AG08395 (cell line): ENCODE measurements around the gene FOXB1.

Experiments used
- DNase-seq: peaks from one replicate; pipeline ENCODE4 v3.0.0; 2012; ENCODE audit warnings: mixed read lengths, low spot score

The FOXB1 gene

DNA sequence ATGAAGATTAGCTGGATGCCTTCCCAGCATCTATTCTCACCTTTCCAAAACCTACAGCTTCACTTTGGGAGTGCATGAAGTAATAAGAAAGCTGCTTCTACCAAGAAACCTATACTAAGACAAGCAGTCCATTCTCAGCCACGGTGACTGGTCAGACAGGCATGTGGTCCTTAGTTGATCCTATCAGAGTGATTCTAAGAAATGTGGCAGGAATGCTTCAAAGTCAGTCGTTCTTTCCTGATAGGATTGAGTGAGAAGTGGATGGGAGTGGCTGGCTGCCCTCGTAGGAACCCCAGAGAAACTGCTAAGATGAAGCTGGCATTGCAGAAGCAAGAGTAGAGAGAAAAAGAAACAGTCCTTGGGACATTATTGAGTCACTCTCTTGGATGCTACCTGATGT, 16.6 kb downstream of the FOXB1 start:
- no peak for DNase-seq

GRCh38 chr15:60021589-60022378, 17.7 kb downstream of the FOXB1 start:
- DNase-seq = no peak

DNA sequence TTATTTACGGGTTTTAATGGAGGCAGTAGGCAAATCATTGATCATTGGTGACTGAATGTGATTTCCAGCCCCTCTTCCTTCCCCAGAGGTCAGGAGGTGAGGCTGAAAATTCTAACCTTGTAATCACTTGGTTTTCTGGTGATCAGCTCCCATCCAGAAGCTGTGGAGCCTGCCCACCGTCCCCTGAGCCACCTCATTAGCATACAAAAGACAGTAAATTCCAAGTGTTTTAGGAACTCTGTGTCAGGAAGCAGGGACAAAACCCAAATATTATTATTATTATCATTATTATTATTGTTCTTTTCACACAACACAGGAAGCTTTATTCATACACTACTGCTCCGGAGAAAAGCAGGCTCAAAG, 18.2 kb downstream of the FOXB1 start:
- no peak for DNase-seq

DNA sequence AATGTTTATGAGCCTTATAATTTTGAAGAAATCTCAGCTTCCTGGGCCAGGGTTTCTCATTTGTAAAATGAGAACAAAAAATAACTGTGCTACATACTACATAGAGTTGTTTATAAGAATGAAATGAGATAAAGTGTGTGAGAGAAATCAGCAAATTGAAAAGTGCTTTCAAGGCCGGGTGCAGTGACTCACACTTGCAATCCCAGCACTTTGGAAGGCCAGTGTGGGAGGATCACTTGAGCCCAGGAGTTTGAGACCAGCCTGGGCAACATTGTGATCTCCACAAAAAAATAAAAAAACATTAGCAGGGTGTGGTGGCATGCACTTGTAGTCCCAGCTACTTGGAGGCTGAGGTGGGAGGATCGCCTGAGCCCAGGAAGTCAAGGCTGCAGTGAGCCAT, 22.4 kb downstream of the FOXB1 start:
- DNase-seq = no peak

GRCh38 chr15:60035344-60035743, 31.2 kb downstream of the FOXB1 start:
- DNase-seq = no peak

DNA sequence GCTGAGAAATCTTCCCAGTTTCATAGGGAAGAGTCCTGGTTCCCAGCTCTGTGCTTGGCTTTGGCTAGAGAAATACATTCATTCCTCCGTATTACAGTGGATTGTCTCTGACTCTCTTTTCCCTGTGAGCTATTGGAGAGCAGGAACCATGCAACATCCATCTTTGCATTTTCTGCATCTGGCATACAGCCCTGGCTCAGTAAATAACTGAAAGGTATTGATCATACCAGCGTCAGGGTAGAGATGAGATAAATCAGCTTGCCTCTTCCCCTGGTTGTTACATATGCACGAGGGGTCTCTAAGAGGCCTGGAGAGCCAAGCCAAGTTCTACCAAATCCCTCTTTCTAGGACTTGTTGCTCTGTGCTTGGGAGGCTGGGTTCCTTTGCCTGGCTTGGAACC, 35.2 kb downstream of the FOXB1 start:
- DNase-seq = no peak

- no peak for DNase-seq
Measured at GRCh38 chr15:60043744-60044435, 39.8 kb downstream of the FOXB1 start.

GRCh38 chr15:60044636-60045270, 40.6 kb downstream of the FOXB1 start:
- no peak for DNase-seq

- no peak for DNase-seq
Measured at GRCh38 chr15:60047701-60048100, 43.6 kb downstream of the FOXB1 start.

GRCh38 chr15:60049948-60050347, 45.8 kb downstream of the FOXB1 start:
- no peak for DNase-seq

GRCh38 chr15:60052796-60053195, 48.7 kb downstream of the FOXB1 start:
- DNase-seq = no peak

DNA sequence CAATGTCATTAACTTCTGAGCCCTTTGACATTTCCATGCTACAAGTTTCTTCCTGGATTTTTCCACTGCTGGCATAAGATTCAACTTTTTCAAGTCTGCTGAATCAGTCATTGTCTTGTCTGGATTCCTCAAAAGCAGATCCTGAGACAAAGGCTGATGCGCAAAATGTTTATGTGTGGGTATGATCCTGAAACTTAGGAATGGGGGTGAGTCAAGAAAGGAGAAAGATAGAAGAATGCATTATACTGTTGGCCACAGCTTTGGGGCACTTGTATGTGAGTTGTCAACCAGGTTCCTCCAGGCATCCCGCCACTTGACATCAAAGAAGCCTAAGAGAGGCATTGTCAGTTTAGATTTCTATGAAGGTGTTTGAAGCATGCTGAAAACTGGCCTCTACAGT, 50.4 kb downstream of the FOXB1 start:
- DNase-seq = no peak
